H9 (cell line): ENCODE measurements around the gene ADAMTSL4. TPM values are rescaled to one million over a fixed set of nuclear protein-coding genes. Genes with fewer than 3 reads are reported as not detected.

Source experiments
- DNase-seq: peaks from one replicate; pipeline ENCODE4 v3.0.0-alpha.2; 2017
- H2AFZ ChIP-seq: one replicate; pipeline ENCODE4 v1.6.1; 2013; ENCODE audit warnings: mild to moderate bottlenecking, low read length, control low read depth, moderate library complexity
- H2AK5ac ChIP-seq: 2 replicates; pipeline ENCODE4 v1.6.1; 2013; ENCODE audit warnings: low read length, control low read depth, mixed read lengths; ENCODE audit not compliant: insufficient read length
- H2BK120ac ChIP-seq: one replicate; pipeline ENCODE4 v1.6.1; 2013; ENCODE audit warnings: low read depth, mild to moderate bottlenecking, low read length, control low read depth, inconsistent platforms; ENCODE audit not compliant: poor library complexity, severe bottlenecking
- H2BK12ac ChIP-seq: 2 replicates; pipeline ENCODE4 v1.6.1; 2013; ENCODE audit warnings: low read length, control low read depth, mixed read lengths, low read depth; ENCODE audit not compliant: insufficient read length
- H2BK15ac ChIP-seq: 2 replicates; pipeline ENCODE4 v1.6.1; 2013; ENCODE audit warnings: low read depth, low read length, control low read depth
- H2BK20ac ChIP-seq: one replicate; pipeline ENCODE4 v1.6.1; 2013; ENCODE audit warnings: low read depth, mild to moderate bottlenecking, low read length, control low read depth, inconsistent platforms; ENCODE audit not compliant: poor library complexity, severe bottlenecking
- H2BK5ac ChIP-seq: 2 replicates; pipeline ENCODE4 v1.6.1; 2013; ENCODE audit warnings: low read length, control low read depth, mixed read lengths; ENCODE audit not compliant: insufficient read length
- H3K14ac ChIP-seq: 2 replicates; pipeline ENCODE4 v1.6.1; 2013; ENCODE audit warnings: low read length, control low read depth; ENCODE audit not compliant: insufficient read depth
- H3K18ac ChIP-seq: 2 replicates; pipeline ENCODE4 v1.6.1; 2013; ENCODE audit warnings: low read depth, mild to moderate bottlenecking, mixed read lengths, low read length, control low read depth; ENCODE audit not compliant: insufficient read length
- H3K23ac ChIP-seq: 2 replicates; pipeline ENCODE4 v1.6.1; 2013; ENCODE audit warnings: low read length, control low read depth, mixed read lengths, low read depth; ENCODE audit not compliant: insufficient read length
- H3K23me2 ChIP-seq: 2 replicates; pipeline ENCODE4 v1.6.1; 2013; ENCODE audit warnings: low read depth, mild to moderate bottlenecking, mixed read lengths, low read length, control low read depth; ENCODE audit not compliant: insufficient read length, poor library complexity, severe bottlenecking
- H3K27ac ChIP-seq: 2 replicates; pipeline ENCODE4 v1.5.1; 2013; ENCODE audit warnings: low read length, control low read depth, mixed read lengths, low read depth; ENCODE audit not compliant: insufficient read length
- H3K27me3 ChIP-seq: 2 replicates; pipeline ENCODE4 v1.6.1; 2013; ENCODE audit warnings: low read length, control low read depth, inconsistent platforms; ENCODE audit not compliant: insufficient read depth
- H3K4ac ChIP-seq: 2 replicates; pipeline ENCODE4 v1.6.1; 2013; ENCODE audit warnings: low read depth, mild to moderate bottlenecking, control low read depth, inconsistent platforms, low read length, moderate library complexity
- H3K4me1 ChIP-seq: 2 replicates; pipeline ENCODE4 v1.6.1; 2013; ENCODE audit warnings: low read length, control low read depth, inconsistent platforms; ENCODE audit not compliant: insufficient read depth
- H3K4me2 ChIP-seq: 2 replicates; pipeline ENCODE4 v1.6.1; 2013; ENCODE audit warnings: low read length, control low read depth, mixed read lengths; ENCODE audit not compliant: insufficient read length, insufficient read depth
- H3K56ac ChIP-seq: 2 replicates; pipeline ENCODE4 v1.6.1; 2013; ENCODE audit warnings: low read depth, mild to moderate bottlenecking, mixed read lengths, low read length, control low read depth; ENCODE audit not compliant: insufficient read length
- H3K79me1 ChIP-seq: 2 replicates; pipeline ENCODE4 v1.6.1; 2013; ENCODE audit warnings: low read depth, mild to moderate bottlenecking, moderate library complexity, low read length, control low read depth, inconsistent platforms; ENCODE audit not compliant: insufficient read depth, poor library complexity, severe bottlenecking
- H3K79me2 ChIP-seq: 2 replicates; pipeline ENCODE4 v1.6.1; 2013; ENCODE audit warnings: low read length, control low read depth, inconsistent platforms; ENCODE audit not compliant: insufficient read depth
- H3K9ac ChIP-seq: 2 replicates; pipeline ENCODE4 v1.6.1; 2013; ENCODE audit warnings: low read length, control low read depth, mixed read lengths; ENCODE audit not compliant: insufficient read length; ENCODE audit errors: extremely low read depth
- H3K9me3 ChIP-seq: one replicate; pipeline ENCODE4 v1.6.1; 2013; ENCODE audit warnings: low read depth, low read length, inconsistent platforms; ENCODE audit not compliant: control insufficient read depth
- H3T11ph ChIP-seq: one replicate; pipeline ENCODE4 v1.6.1; 2013; ENCODE audit warnings: mild to moderate bottlenecking, low read length, control low read depth, inconsistent platforms
- H4K20me1 ChIP-seq: one replicate; pipeline ENCODE4 v1.6.1; 2013; ENCODE audit not compliant: control insufficient read depth, insufficient read length, insufficient read depth
- H4K5ac ChIP-seq: 2 replicates; pipeline ENCODE4 v1.6.1; 2013; ENCODE audit warnings: low read depth, mild to moderate bottlenecking, mixed read lengths, low read length, control low read depth; ENCODE audit not compliant: insufficient read length
- H4K8ac ChIP-seq: replicated peaks from 2 replicates; pipeline ENCODE4 v1.6.1; 2013; ENCODE audit warnings: low read length, control low read depth, mixed read lengths, low read depth; ENCODE audit not compliant: insufficient read length
- H4K91ac ChIP-seq: 2 replicates; pipeline ENCODE4 v1.6.1; 2013; ENCODE audit warnings: low read depth, mild to moderate bottlenecking, moderate library complexity, mixed read lengths, low read length, control low read depth; ENCODE audit not compliant: insufficient read length
- H3K27ac Mint-ChIP-seq, 3 experiments: 2 replicates in 2 of 3; 3 replicates in 1 of 3; pipeline ENCODE4 v1.8.0; 2020 to 2021; ENCODE audit warnings: mixed read lengths in 3 of 3, mild to moderate bottlenecking in 1 of 3, moderate library complexity in 1 of 3
- H3K27me3 Mint-ChIP-seq: 2 replicates; pipeline ENCODE4 v1.8.0; 2021; ENCODE audit warnings: low read depth, mild to moderate bottlenecking, moderate library complexity, mixed read lengths
- H3K36me3 Mint-ChIP-seq, 3 experiments: 2 replicates in 2 of 3; 3 replicates in 1 of 3; pipeline ENCODE4 v1.8.0; 2020 to 2021; ENCODE audit warnings: low read depth in 3 of 3, mixed read lengths in 3 of 3; ENCODE audit not compliant: insufficient read depth in 1 of 3
- H3K4me1 Mint-ChIP-seq, 2 experiments: 2 replicates each; pipeline ENCODE4 v1.8.0; 2020; ENCODE audit warnings: mixed read lengths in 2 of 2
- H3K4me3 Mint-ChIP-seq, 2 experiments: 2 replicates in 1 of 2; 3 replicates in 1 of 2; pipeline ENCODE4 v1.8.0; 2020 to 2021; ENCODE audit warnings: mild to moderate bottlenecking in 2 of 2, mixed read lengths in 2 of 2, moderate library complexity in 1 of 2
- H3K9me3 Mint-ChIP-seq, 2 experiments: 2 replicates in 1 of 2; 3 replicates in 1 of 2; pipeline ENCODE4 v1.8.0; 2020; ENCODE audit warnings: mild to moderate bottlenecking in 2 of 2, mixed read lengths in 2 of 2, moderate library complexity in 1 of 2
- WGBS: extraction: QIAGEN DNeasy Blood & Tissue Kit; methylation state at CpG from one replicate; pipeline ENCODE4 v1.1.7; 2013; ENCODE audit warnings: missing lambda C conversion rate, low lambda C conversion rate, mixed read lengths; ENCODE audit not compliant: insufficient read length; ENCODE audit errors: extremely low coverage; 5-methylcytosine and 5-hydroxymethylcytosine counted together
- total RNA-seq: library from RNA; stranded (reverse); gene quantifications from 2 replicates; pipeline ENCODE4 v1.2.1, GENCODE V29; 2021
- TF ChIP-seq, protein P1 (sequence below): fragments of 200-600 bp; sonication (generic); conservative IDR thresholded peaks from 3 replicates; pipeline ENCODE4 v1.8.0; 2021; ENCODE audit warnings: antibody characterized with exemption, mild to moderate bottlenecking

ADAMTSL4 gene
- total RNA-seq, 1 experiment from 2014 or later = 6.1 TPM

GRCh38 chr1:150577557-150578271 lies 28.5 kb downstream of the ADAMTSL4 start:
- H3K79me1 ChIP-seq = no peaks in the 10 kb centered on the region
- peaks cover 35% of the 10 kb centered on the region for H3K79me2 ChIP-seq
- no peak overlapping the region for H2BK20ac ChIP-seq
- no peak overlapping the region for H2AFZ ChIP-seq
- H3K23ac ChIP-seq = no peak overlapping the region
- TF ChIP-seq, protein P1, sequence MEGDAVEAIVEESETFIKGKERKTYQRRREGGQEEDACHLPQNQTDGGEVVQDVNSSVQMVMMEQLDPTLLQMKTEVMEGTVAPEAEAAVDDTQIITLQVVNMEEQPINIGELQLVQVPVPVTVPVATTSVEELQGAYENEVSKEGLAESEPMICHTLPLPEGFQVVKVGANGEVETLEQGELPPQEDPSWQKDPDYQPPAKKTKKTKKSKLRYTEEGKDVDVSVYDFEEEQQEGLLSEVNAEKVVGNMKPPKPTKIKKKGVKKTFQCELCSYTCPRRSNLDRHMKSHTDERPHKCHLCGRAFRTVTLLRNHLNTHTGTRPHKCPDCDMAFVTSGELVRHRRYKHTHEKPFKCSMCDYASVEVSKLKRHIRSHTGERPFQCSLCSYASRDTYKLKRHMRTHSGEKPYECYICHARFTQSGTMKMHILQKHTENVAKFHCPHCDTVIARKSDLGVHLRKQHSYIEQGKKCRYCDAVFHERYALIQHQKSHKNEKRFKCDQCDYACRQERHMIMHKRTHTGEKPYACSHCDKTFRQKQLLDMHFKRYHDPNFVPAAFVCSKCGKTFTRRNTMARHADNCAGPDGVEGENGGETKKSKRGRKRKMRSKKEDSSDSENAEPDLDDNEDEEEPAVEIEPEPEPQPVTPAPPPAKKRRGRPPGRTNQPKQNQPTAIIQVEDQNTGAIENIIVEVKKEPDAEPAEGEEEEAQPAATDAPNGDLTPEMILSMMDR = no peak
- H3K56ac ChIP-seq = peak overlapping the region; percentile 44
- peak overlapping the region; percentile 98 for H3K9ac ChIP-seq
- Mint-ChIP-seq H3K4me3 (peak overlapping the region; percentile 96 to 97), H3K36me3 (peaks cover 59 to 62% (median 61%) of the 10 kb centered on the region in 3 experiments), H3K4me1 (peaks cover 50 to 60% of the 10 kb centered on the region in 2 experiments), H3K27ac (peak overlapping the region; percentile 99), H3K27me3 (peaks cover 3% of the 10 kb centered on the region; the same call in 1 of the 2 replicates), H3K9me3 (peaks cover 6 to 15% of the 10 kb centered on the region in 2 experiments; a peak in 4 of 5 replicates)
- H3K4me2 ChIP-seq = peak overlapping the region; percentile 98
- H3K9me3 ChIP-seq = no peaks in the 10 kb centered on the region
- H4K20me1 ChIP-seq = no peaks in the 10 kb centered on the region
- no peak overlapping the region for H2BK120ac ChIP-seq
- H3K23me2 ChIP-seq = peaks cover 7% of the 10 kb centered on the region
- H4K8ac ChIP-seq = no peak overlapping the region
- H4K5ac ChIP-seq = no peak overlapping the region
- H3K27ac ChIP-seq = peak overlapping the region; percentile 89
- peak overlapping the region; percentile 98 for H3K18ac ChIP-seq
- H3K4me1 ChIP-seq = peaks cover 4% of the 10 kb centered on the region
- H3K4ac ChIP-seq = no peak overlapping the region; the same call in 1 of the 2 replicates
- peak overlapping the region; percentile 64 for H2BK5ac ChIP-seq
- no peak overlapping the region for H2BK15ac ChIP-seq
- H3K14ac ChIP-seq = peak overlapping the region; percentile 99; the same call in 1 of the 2 replicates
- no peaks in the 10 kb centered on the region for H3K27me3 ChIP-seq
- no peak for DNase-seq
- no peak overlapping the region for H3T11ph ChIP-seq
- H4K91ac ChIP-seq = no peak overlapping the region
- H2AK5ac ChIP-seq = no peak overlapping the region
- no CpG with 5 or more reads among the region's 11 CpGs for WGBS
- H2BK12ac ChIP-seq = no peak overlapping the region
